Keratinocyte (primary cell): ENCODE results near the gene ISYNA1. TPM values are rescaled to one million over a fixed set of nuclear protein-coding genes. Genes with fewer than 3 reads are reported as not detected.

Experiments used
- DNase-seq: peaks from one replicate; pipeline ENCODE4 v3.0.0-alpha.2; 2011; ENCODE audit warnings: low read depth, missing footprints, low spot score
- FAIRE-seq: peaks from 2 replicates; lab custom pipeline; 2011; peaks lifted over from hg19 to GRCh38; lab: Jason Lieb, UNC
- H2AFZ ChIP-seq: 2 replicates; pipeline ENCODE4 v1.6.0; 2012; ENCODE audit warnings: low read length, control low read depth, inconsistent platforms; ENCODE audit not compliant: control insufficient read depth
- H3K27ac ChIP-seq: 2 replicates; pipeline ENCODE4 v1.5.1; 2011; ENCODE audit warnings: low read length; ENCODE audit not compliant: control insufficient read depth, insufficient read depth
- H3K27me3 ChIP-seq: 3 replicates; pipeline ENCODE4 v1.6.0; 2011; ENCODE audit warnings: low read length; ENCODE audit not compliant: control insufficient read depth, insufficient read depth; ENCODE audit errors: extremely low read depth
- H3K36me3 ChIP-seq, 2 experiments: 2 replicates in 1 of 2; 3 replicates in 1 of 2; pipeline ENCODE4 v1.5.1; 2011; ENCODE audit warnings: low read length in 2 of 2, mild to moderate bottlenecking in 1 of 2; ENCODE audit not compliant: control insufficient read depth in 2 of 2, insufficient read depth in 2 of 2; ENCODE audit errors: extremely low read depth in 1 of 2
- H3K4me1 ChIP-seq: 3 replicates; pipeline ENCODE4 v1.5.1; 2011; ENCODE audit warnings: low read length; ENCODE audit not compliant: control insufficient read depth, insufficient read depth; ENCODE audit errors: extremely low read depth
- H3K4me2 ChIP-seq: 3 replicates; pipeline ENCODE4 v1.6.0; 2011; ENCODE audit warnings: low read depth, low read length; ENCODE audit not compliant: control insufficient read depth, insufficient read depth; ENCODE audit errors: extremely low read depth
- H3K4me3 ChIP-seq, 3 experiments: fragments of 200-600 bp in 1 of 3; sonication (generic) in 1 of 3; 2 replicates in 2 of 3; 3 replicates in 1 of 3; pipeline ENCODE4 v1.5.1; 2011 to 2016; ENCODE audit warnings: low read length in 3 of 3, mild to moderate bottlenecking in 3 of 3, control low read depth in 2 of 3, inconsistent platforms in 1 of 3, low read depth in 1 of 3, mixed read lengths in 1 of 3, mixed run types in 1 of 3, moderate library complexity in 1 of 3; ENCODE audit not compliant: control insufficient read depth in 2 of 3, insufficient read depth in 2 of 3; ENCODE audit errors: extremely low read depth in 1 of 3
- H3K79me2 ChIP-seq: 2 replicates; pipeline ENCODE4 v1.6.0; 2012; ENCODE audit warnings: low read length; ENCODE audit not compliant: control insufficient read depth, insufficient read depth
- H3K9ac ChIP-seq: 3 replicates; pipeline ENCODE4 v1.6.0; 2011; ENCODE audit warnings: low read length; ENCODE audit not compliant: control insufficient read depth, insufficient read depth; ENCODE audit errors: extremely low read depth
- H3K9me1 ChIP-seq: 3 replicates; pipeline ENCODE4 v1.6.0; 2011; ENCODE audit warnings: low read length; ENCODE audit not compliant: control insufficient read depth, insufficient read depth; ENCODE audit errors: extremely low read depth
- H3K9me3 ChIP-seq: 2 replicates; pipeline ENCODE4 v1.5.1; 2012; ENCODE audit warnings: low read depth, low read length; ENCODE audit not compliant: control insufficient read depth
- H4K20me1 ChIP-seq: 3 replicates; pipeline ENCODE4 v1.6.0; 2011; ENCODE audit warnings: low read length; ENCODE audit not compliant: control insufficient read depth, insufficient read depth; ENCODE audit errors: extremely low read depth
- CTCF ChIP-seq, 3 experiments: IDR thresholded peaks in 1 of 3; conservative IDR thresholded peaks in 1 of 3; optimal IDR thresholded peaks in 1 of 3; 2 replicates in 2 of 3; 3 replicates in 1 of 3; pipeline versions ENCODE3 to v1.5.1; 2011; ENCODE audit warnings: low read length in 3 of 3, mild to moderate bottlenecking in 3 of 3, moderate library complexity in 2 of 3, control low read depth in 1 of 3, inconsistent platforms in 1 of 3; ENCODE audit not compliant: insufficient read depth in 2 of 3; ENCODE audit errors: extremely low read depth in 1 of 3
- EZH2 ChIP-seq: IDR thresholded peaks from one replicate; pipeline ENCODE4 v1.6.1; 2012; ENCODE audit warnings: inconsistent platforms, mild to moderate bottlenecking, low read length, moderate library complexity
- dilution Hi-C: fragments of 300-500 bp; cut with MboI; formaldehyde crosslinking; loops from one replicate; pipeline ENCODE4 v1.7.0; 2020; ENCODE audit warnings: low sequenced_read_pairs; ENCODE audit not compliant: extremely low pct_ligation_motif_present
- polyA plus RNA-seq, 5 experiments: library from polyadenylated mRNA; depleted of rRNA in 3 of 5; stranded (reverse) in 3 of 5; stranded (forward) in 1 of 5; unstranded in 1 of 5; fragments of >200 nt; gene quantifications; 1 replicate in 1 of 5; 2 replicates in 3 of 5; 3 replicates in 1 of 5; pipeline versions ENCODE4 v1.2.1 to v1.2.3, GENCODE V29; 2011 to 2012; ENCODE audit warnings: missing spikeins in 2 of 5, low read depth in 1 of 5, low replicate concordance in 1 of 5

ISYNA1 gene
- polyA plus RNA-seq, 1 donor (not counting 4 experiments of a cell fraction or from before 2014, with no cell fraction given) = 3.5 TPM

GRCh38 chr19:18430417-18431144 is 7.4 kb downstream of the ISYNA1 start:
- peaks cover 3% of the 10 kb centered on the region for H3K4me1 ChIP-seq
- no peaks in the 10 kb centered on the region for H3K9me1 ChIP-seq
- H3K4me3 ChIP-seq = no peak overlapping the region
- H3K79me2 ChIP-seq = no peaks in the 10 kb centered on the region
- no peaks in the 10 kb centered on the region for H3K9me3 ChIP-seq
- peaks cover 0 to 1% of the 10 kb centered on the region in 2 experiments for H3K36me3 ChIP-seq
- TF ChIP-seq CTCF (optimal IDR thresholded peaks at IDR 0.05 in 1 of 3, IDR thresholded peaks at IDR 0.05 in 1 of 3, conservative IDR thresholded peaks at IDR 0.05 in 1 of 3; ENCODE audit: extremely low read depth in 1 of 3, insufficient read depth in 2 of 3, low read length in 3 of 3) (no peak), EZH2 (no peak)
- H2AFZ ChIP-seq = no peak overlapping the region
- no peaks in the 10 kb centered on the region for H3K27me3 ChIP-seq
- dilution Hi-C loops = no loop called here
- H3K27ac ChIP-seq = no peak overlapping the region
- H3K4me2 ChIP-seq = no peak overlapping the region
- FAIRE-seq (no peak), DNase-seq (no peak)
- H4K20me1 ChIP-seq = peaks cover 9% of the 10 kb centered on the region
- no peak overlapping the region for H3K9ac ChIP-seq

- H3K4me2 ChIP-seq = no peak overlapping the region
- H4K20me1 ChIP-seq = peaks cover 9% of the 10 kb centered on the region
- no peak overlapping the region for H3K27ac ChIP-seq
- DNase-seq = no peak
- H3K9me3 ChIP-seq = no peaks in the 10 kb centered on the region
- H3K9ac ChIP-seq = no peak overlapping the region
- dilution Hi-C loops = no loop called here
- H3K79me2 ChIP-seq = no peaks in the 10 kb centered on the region
- FAIRE-seq = no peak
- peaks cover 3% of the 10 kb centered on the region for H3K4me1 ChIP-seq
- peaks cover 0 to 1% of the 10 kb centered on the region in 2 experiments for H3K36me3 ChIP-seq
- H3K4me3 ChIP-seq = no peak overlapping the region
- H3K9me1 ChIP-seq = no peaks in the 10 kb centered on the region
- TF ChIP-seq CTCF (optimal IDR thresholded peaks at IDR 0.05 in 1 of 3, IDR thresholded peaks at IDR 0.05 in 1 of 3, conservative IDR thresholded peaks at IDR 0.05 in 1 of 3; ENCODE audit: extremely low read depth in 1 of 3, insufficient read depth in 2 of 3, low read length in 3 of 3) (no peak), EZH2 (no peak)
- no peak overlapping the region for H2AFZ ChIP-seq
- no peaks in the 10 kb centered on the region for H3K27me3 ChIP-seq
Measured at GRCh38 chr19:18429717-18430416, 8.1 kb downstream of the ISYNA1 start.
